HepG2 (cell line): ENCODE measurements around the gene MRPL38. TPM values are rescaled to one million over a fixed set of nuclear protein-coding genes. Genes with fewer than 3 reads are reported as not detected.

ENCODE experiments used
- CC2D1A ChIP-seq: sonication (generic); formaldehyde crosslinking; IDR thresholded peaks from 2 replicates; pipeline ENCODE4 v1.8.1; 2023; ENCODE audit warnings: mild to moderate bottlenecking, missing genetic modification reagents
- CEBPG ChIP-seq: IDR thresholded peaks from 2 replicates; pipeline ENCODE4 v1.6.1; 2016
- DBP ChIP-seq: sonication (generic); formaldehyde crosslinking; IDR thresholded peaks from 2 replicates; pipeline ENCODE4 v1.4.0; 2020; ENCODE audit warnings: missing genetic modification reagents; ENCODE audit errors: not compliant biosample characterization
- GTF2F1 ChIP-seq: fragments of 150-350 bp; IDR thresholded peaks from 2 replicates; pipeline ENCODE4 v1.6.1; 2014; ENCODE audit warnings: low read length
- KLF6 ChIP-seq: IDR thresholded peaks from 2 replicates; pipeline ENCODE4 v1.8.0; 2016; ENCODE audit warnings: missing biosample characterization, missing genetic modification reagents
- NAIF1 ChIP-seq: sonication (generic); formaldehyde crosslinking; IDR thresholded peaks from 2 replicates; pipeline ENCODE4 v1.5.0; 2020; ENCODE audit warnings: mild to moderate bottlenecking, missing genetic modification reagents, borderline replicate concordance
- SAFB2 ChIP-seq: sonication (generic); formaldehyde crosslinking; IDR thresholded peaks from 2 replicates; pipeline ENCODE4 v1.5.1; 2020; ENCODE audit warnings: missing genetic modification reagents, low read depth, mild to moderate bottlenecking, borderline replicate concordance
- SKI ChIP-seq: fragments of 450-650 bp; IDR thresholded peaks from one replicate; pipeline ENCODE4 v1.6.1; 2018; ENCODE audit warnings: mild to moderate bottlenecking; ENCODE audit not compliant: partially characterized antibody
- ZEB1 ChIP-seq: IDR thresholded peaks from 2 replicates; pipeline ENCODE4 v1.6.1; 2012; ENCODE audit warnings: mild to moderate bottlenecking, low read depth, inconsistent platforms; ENCODE audit not compliant: insufficient replicate concordance
- ZFP90 ChIP-seq: sonication (generic); formaldehyde crosslinking; IDR thresholded peaks from 2 replicates; pipeline ENCODE4 v1.8.0; 2022; ENCODE audit warnings: missing genetic modification reagents, mild to moderate bottlenecking, inconsistent platforms, borderline replicate concordance
- ZHX1 ChIP-seq: sonication (generic); formaldehyde crosslinking; IDR thresholded peaks from 2 replicates; pipeline ENCODE4 v1.8.1; 2022; ENCODE audit warnings: low read depth, mild to moderate bottlenecking, missing genetic modification reagents
- ZKSCAN5 ChIP-seq: sonication (generic); formaldehyde crosslinking; IDR thresholded peaks from 2 replicates; pipeline ENCODE4 v1.5.1; 2020; ENCODE audit warnings: mild to moderate bottlenecking, missing genetic modification reagents
- ZNF407 ChIP-seq: sonication (generic); formaldehyde crosslinking; IDR thresholded peaks from one replicate; pipeline ENCODE4 v1.5.1; 2020; ENCODE audit warnings: mild to moderate bottlenecking, missing genetic modification reagents; ENCODE audit errors: not compliant biosample characterization
- ZNF567 ChIP-seq: sonication (generic); formaldehyde crosslinking; IDR thresholded peaks from 2 replicates; pipeline ENCODE4 v1.8.1; 2023; ENCODE audit warnings: mild to moderate bottlenecking, missing genetic modification reagents, borderline replicate concordance
- ZNF703 ChIP-seq: sonication (generic); formaldehyde crosslinking; IDR thresholded peaks from 2 replicates; pipeline ENCODE4 v1.5.1; 2020; ENCODE audit warnings: missing genetic modification reagents, mild to moderate bottlenecking, moderate library complexity, borderline replicate concordance
- polyA plus RNA-seq, 8 experiments: library from polyadenylated mRNA; depleted of rRNA in 3 of 8; stranded (reverse) in 7 of 8; unstranded in 1 of 8; fragments of >200 nt; fragmentation: Illumina TruSeq in 4 of 8; extraction: Trizol in 4 of 8; gene quantifications; 2 replicates each; pipeline versions ENCODE4 v1.2.1 to v1.2.3, GENCODE V29; 2011 to 2016; ENCODE audit warnings: low read depth in 4 of 8, missing spikeins in 1 of 8, mixed read lengths in 1 of 8; ENCODE audit not compliant: insufficient read depth in 1 of 8
- total RNA-seq, 5 experiments: library from RNA; depleted of rRNA; stranded (reverse); fragments of >200 nt; fragmentation: Illumina TruSeq; extraction: Trizol; gene quantifications; 2 replicates each; pipeline ENCODE4 v1.2.3, GENCODE V29; 2016; ENCODE audit warnings: low read depth in 1 of 5

MRPL38 gene
- total and polyA plus RNA-seq, 2 of the 13 experiments (the other 11 are each of a cell fraction or from before 2014, with no cell fraction given): 83.7 to 125 TPM

GRCh38 chr17:75872434-75873351 is 32.0 kb downstream of the MRPL38 start (continued):
- TF ChIP-seq ZNF407 (CRISPR knock-in tag): no peak
- TF ChIP-seq SAFB2 (CRISPR knock-in tag): peak; percentile 93
- peak; percentile 85 for TF ChIP-seq ZNF567 (CRISPR knock-in tag)
- no peak for TF ChIP-seq CC2D1A (CRISPR knock-in tag)
- peak; percentile 38; the same call in 1 of the 2 replicates for TF ChIP-seq ZKSCAN5
- TF ChIP-seq CEBPG (CRISPR knock-in tag): peak; percentile 54
- no peak for TF ChIP-seq GTF2F1
- peak; percentile 94 for TF ChIP-seq ZFP90 (CRISPR knock-in tag)
- TF ChIP-seq KLF6: peak; percentile 58; the same call in 1 of the 2 replicates
- TF ChIP-seq DBP: peak; percentile 96
- TF ChIP-seq SKI: peak; percentile 100
- TF ChIP-seq ZEB1: peak; percentile 88
- TF ChIP-seq NAIF1 (CRISPR knock-in tag): peak; percentile 70; the same call in 1 of the 2 replicates
- TF ChIP-seq ZHX1: peak; percentile 78
- TF ChIP-seq ZNF703 (CRISPR knock-in tag): peak; percentile 92; the same call in 1 of the 2 replicates
